ENCODE measurements around the gene KRT75. TPM values are rescaled to one million over a fixed set of nuclear protein-coding genes. Genes with fewer than 3 reads are reported as not detected.

The KRT75 gene
- total RNA-seq, 2 experiments from 2014 or later = not detected

DNA sequence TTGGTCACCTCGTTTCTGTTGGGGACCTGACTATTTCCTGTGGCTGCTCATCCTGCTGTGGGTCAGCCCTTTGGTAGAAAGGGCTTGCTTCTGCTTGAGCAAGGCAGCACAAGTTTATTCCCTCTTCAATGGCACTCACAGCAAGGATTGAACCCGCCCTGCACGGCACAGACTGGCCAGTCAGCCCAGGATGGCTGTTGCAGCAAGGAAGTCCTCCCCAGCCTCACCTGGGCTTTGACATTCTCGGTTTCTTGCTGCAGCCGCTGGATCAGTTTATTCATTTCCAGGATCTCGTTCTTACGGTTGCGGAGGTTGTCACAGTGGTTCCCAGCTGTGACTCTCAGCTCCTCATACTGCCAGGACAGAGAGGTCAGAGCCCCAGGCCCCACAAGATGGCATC is 37.5 kb downstream of the KRT75 start:
- no peak for DNase-seq
- Mint-ChIP-seq H3K27ac (no peak overlapping the region), H3K36me3 (no peaks in the 10 kb centered on the region), H3K27me3 (peaks cover 5% of the 10 kb centered on the region), H3K4me3 (no peak overlapping the region), H3K4me1 (no peaks in the 10 kb centered on the region), H3K9me3 (no peaks in the 10 kb centered on the region)

DNA sequence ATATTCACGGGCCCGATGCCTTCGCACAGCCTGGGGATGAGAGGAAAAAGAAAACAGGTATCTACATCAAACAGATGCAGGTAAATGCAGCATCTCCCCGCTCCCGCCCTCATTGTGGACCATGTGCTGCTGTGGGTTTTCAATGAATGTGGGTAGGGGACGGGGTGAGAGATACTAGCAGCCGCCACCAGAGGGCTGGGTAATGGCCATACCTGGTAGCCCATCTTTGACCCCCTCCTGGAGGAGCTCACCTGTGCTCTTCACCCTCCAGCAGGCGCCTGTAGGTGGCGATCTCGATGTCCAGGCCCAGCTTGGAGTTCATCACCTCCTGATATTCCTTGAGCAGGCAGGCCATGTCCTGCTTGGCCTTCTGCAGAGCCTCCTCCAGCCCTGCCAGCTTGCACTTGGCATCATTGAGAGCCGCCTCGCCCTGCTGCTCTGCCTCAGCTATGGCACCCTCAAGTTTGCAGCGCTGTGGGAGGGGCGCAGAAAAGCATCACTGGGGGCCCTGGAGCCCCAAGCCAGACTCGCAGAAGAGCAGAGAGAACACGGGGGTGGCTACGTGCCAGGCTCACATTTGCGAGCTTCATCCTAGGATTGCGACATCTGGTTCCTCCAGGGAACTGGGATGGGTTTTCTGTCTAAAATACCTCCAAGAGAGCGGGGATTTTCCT is 38.3 kb downstream of the KRT75 start:
- Mint-ChIP-seq H3K9me3 (no peaks in the 10 kb centered on the region), H3K27me3 (peaks cover 5% of the 10 kb centered on the region), H3K4me3 (no peak overlapping the region), H3K4me1 (no peaks in the 10 kb centered on the region), H3K27ac (no peak overlapping the region), H3K36me3 (no peaks in the 10 kb centered on the region)
- DNase-seq = peak; percentile 11

DNA sequence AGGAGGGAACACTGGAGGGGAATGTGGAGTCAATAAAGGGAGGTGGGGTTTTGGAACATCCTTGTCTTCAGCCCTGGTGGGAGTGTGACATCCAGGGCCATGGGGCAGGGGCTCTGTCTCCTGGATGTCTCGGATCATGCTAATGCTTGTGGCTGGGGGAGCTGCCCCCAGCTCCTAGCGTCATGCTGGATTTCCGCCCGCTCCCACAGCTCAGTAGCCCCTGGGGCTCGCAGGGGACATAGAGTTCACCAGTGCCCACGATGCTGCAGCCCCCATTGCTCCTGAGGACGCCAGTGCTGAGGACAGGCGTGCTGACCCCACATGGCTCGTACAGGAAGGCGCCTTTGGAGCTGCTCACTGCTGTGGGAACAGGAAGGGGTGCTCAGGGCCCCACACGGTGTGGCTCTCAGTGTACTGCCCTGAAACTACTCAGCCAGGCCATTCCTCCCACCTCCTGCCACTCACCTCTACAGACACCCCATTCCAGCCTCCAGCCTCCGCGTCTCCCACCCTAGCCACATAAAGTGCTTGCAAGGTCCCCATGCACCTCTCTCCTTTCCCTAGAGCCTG is 39.2 kb downstream of the KRT75 start:
- no peaks in the 10 kb centered on the region for H3K4me1 Mint-ChIP-seq
- no peak overlapping the region for H3K4me3 Mint-ChIP-seq
- H3K27ac Mint-ChIP-seq = no peak overlapping the region
- peaks cover 5% of the 10 kb centered on the region for H3K27me3 Mint-ChIP-seq
- H3K36me3 Mint-ChIP-seq = no peaks in the 10 kb centered on the region
- no peaks in the 10 kb centered on the region for H3K9me3 Mint-ChIP-seq
- no peak for DNase-seq

DNA sequence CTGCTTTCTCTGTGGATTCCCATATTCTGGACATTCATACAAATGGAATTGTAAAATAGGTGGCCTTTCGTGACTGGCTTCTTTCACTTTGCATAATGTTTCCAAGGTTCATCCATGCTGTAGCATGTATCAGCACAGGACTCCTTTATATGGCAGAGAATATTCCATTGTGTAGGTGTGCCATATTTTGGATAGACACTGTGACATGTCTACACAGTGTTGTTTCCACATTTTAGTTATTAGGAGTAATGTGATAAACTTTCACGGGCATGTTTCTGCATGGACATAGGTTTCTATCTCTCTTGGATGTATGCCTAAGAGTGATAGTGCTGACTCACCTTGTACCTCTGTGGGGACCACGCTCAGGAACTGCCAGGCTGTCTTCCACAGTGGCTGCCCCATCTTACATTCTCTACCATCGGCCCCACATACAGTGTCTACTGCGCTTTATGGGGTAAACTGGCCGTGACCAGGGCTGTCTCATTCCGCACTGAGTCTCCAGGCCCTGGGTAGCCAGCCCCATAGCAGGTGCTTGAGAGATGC is 41.6 kb downstream of the KRT75 start:
- H3K27ac Mint-ChIP-seq = no peak overlapping the region
- DNase-seq = no peak
- peaks cover 5% of the 10 kb centered on the region for H3K27me3 Mint-ChIP-seq

DNA sequence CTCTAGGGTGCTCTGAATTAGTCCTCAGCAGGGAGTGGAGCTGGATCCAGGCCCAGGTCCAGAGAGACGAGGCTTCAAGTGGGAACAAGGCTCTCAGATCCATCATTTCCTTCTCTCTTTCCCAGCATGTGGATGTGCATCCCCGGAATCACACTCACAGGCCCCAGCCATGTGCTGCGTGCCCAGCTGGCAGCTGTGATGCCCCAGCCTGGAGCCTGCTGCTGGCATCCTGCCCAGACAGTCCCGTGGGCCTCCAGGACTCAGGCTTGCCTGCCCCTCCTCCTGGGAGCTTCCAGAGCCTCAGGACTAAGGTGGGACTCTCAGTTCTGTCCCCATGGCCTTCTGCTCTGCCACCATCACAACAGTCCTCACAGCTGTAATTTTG is 42.6 kb downstream of the KRT75 start:
- no peak for DNase-seq
- no peak overlapping the region for H3K4me3 Mint-ChIP-seq
- H3K9me3 Mint-ChIP-seq = no peaks in the 10 kb centered on the region
- peaks cover 5% of the 10 kb centered on the region for H3K27me3 Mint-ChIP-seq
- no peaks in the 10 kb centered on the region for H3K36me3 Mint-ChIP-seq
- no peaks in the 10 kb centered on the region for H3K4me1 Mint-ChIP-seq
- no peak overlapping the region for H3K27ac Mint-ChIP-seq

More for the DNA sequence above, 41.6 kb downstream of the KRT75 start:
- H3K9me3 Mint-ChIP-seq = no peaks in the 10 kb centered on the region
- no peak overlapping the region for H3K4me3 Mint-ChIP-seq
- no peaks in the 10 kb centered on the region for H3K36me3 Mint-ChIP-seq
- H3K4me1 Mint-ChIP-seq = no peaks in the 10 kb centered on the region

DNA sequence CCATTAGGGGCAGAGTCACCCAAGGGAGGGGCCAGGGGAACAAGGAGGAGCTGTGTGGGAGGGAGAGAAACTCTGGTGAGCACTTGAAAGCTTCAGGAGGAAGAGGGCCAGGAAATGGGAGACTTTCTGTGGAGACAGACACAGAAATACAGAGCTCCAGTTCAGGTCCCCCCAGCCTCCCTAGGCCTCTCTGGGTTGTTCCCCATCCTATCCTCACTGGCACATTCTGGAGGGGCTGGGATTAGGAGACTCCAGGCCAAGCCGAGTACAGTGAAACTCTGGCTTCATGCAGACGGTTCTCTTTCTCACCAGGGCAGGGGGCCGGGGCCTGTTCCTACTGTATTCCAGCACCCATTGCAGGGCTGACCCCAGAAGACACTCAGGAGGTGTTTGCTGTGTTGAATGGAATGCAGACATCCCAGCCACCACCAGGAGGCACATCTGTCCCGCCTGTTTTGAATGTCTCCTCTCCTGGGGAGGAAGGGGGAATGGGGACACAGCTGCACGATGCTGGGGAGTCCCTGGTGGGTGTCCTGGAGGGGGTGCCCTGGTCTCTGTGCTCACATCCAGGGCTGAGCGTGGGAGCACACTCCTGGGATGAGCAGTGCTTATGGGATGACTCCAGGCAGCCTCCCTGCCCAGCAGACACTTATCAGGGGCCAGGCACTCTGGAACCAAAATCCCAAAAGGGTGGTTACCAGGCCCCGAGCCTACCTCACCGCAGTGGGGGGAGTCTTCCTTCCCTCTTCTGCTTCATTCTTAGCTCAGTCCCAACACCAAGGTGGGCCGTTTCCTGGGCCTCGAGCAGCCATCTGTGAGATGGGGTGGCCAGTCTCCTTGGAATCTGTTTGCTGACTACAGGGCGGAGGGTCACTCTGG is 43.2 kb downstream of the KRT75 start:
- peaks cover 5% of the 10 kb centered on the region for H3K27me3 Mint-ChIP-seq
- H3K4me3 Mint-ChIP-seq = no peak overlapping the region
- no peaks in the 10 kb centered on the region for H3K36me3 Mint-ChIP-seq
- no peak overlapping the region for H3K27ac Mint-ChIP-seq
- H3K9me3 Mint-ChIP-seq = no peaks in the 10 kb centered on the region
- DNase-seq = no peak
- H3K4me1 Mint-ChIP-seq = no peaks in the 10 kb centered on the region

DNA sequence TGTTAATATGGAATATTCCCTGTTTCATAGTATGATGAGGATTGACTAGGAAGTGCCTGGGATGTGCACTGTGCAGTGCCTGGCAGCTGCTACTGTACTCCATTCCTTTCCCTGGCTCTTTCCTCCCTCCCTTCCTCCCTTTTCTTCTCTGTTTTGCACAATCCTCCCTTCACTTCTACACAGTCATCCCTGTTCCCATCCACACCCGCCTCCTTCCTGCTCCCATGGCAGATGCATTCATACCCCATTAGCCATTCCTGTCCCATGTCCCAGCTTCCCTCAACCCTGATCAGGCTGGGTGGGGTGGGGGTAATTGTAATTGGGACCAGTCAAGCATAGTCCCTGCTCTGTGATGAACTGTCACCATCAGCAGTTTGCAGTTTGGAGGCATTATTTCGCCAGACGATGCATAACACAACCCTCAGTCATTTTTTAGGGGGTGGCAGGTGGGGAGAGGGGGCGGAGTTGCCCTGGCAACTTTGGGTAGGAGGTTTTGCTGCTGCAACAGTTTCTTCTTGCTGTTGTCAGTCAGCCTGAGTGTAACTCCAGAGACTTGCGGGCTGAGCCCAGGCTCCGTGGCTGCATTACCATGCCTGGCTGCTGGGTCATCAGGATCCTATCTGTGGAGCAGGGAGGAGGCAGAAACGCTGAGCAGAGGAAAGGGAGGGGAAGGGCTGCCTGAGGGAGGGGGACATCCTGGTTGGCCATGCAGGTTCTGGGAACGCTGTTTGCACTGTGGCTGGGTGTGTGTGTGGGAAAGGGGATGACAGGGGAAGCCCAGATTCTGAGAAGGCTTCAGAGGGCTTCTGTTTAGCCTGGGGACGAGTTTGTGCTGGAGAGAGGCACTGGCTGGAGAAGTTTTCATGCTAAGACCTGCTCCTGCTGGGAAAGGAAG is 44.6 kb downstream of the KRT75 start:
- H3K27me3 Mint-ChIP-seq = no peaks in the 10 kb centered on the region
- no peaks in the 10 kb centered on the region for H3K4me1 Mint-ChIP-seq
- H3K4me3 Mint-ChIP-seq = no peak overlapping the region
- no peaks in the 10 kb centered on the region for H3K9me3 Mint-ChIP-seq
- no peak for DNase-seq
- H3K36me3 Mint-ChIP-seq = no peaks in the 10 kb centered on the region
- H3K27ac Mint-ChIP-seq = no peak overlapping the region

DNA sequence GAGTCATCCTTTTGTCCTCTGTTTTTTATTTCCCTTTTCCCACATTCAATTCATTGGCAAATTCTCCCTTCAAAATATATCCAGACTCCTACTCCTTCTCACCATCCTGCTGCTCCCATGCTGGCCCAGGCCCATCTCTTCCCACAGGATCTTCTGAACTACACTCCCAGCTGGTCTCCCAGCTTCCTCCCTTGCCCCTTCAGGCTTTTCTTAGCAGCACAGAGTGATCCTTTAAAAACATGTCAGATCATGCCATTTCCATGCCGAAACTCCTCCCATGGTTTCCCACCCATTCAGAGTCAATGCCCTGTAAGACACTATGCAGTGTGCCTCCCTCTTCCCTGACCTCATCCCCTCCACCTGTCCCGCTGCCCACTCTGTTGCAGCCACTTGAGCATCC is 46.3 kb downstream of the KRT75 start:
- Mint-ChIP-seq H3K36me3 (no peaks in the 10 kb centered on the region), H3K4me1 (peaks cover 7% of the 10 kb centered on the region), H3K27ac (no peak overlapping the region), H3K9me3 (no peaks in the 10 kb centered on the region), H3K27me3 (no peaks in the 10 kb centered on the region), H3K4me3 (no peak overlapping the region)
- no peak for DNase-seq

DNA sequence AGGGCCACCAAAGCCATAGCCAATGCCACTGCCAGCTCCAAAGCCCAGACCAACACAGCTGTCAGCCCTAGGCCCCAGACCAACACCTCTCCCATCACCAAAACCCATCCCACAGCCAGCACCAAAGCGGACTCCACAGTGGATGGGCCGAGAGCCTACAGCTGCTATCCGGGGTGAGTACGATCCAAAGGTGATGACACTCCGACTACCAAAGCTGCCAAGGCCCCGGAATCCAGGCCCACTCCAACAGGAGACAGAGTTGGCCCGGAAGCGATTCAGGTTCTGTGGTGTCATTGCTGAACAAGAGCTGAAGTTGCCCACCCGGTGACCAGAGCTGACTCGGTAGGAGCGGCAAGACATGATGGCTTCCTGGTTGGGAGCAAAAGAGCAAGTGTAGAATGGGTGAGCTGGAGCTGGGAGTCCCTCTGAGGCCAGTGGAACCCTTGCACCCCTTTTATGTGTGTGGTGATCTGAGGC is 48.9 kb downstream of the KRT75 start, which contains the start of gene KRT84:
TSS of gene KRT84 (minus strand) at position 427 of the 477 bp plus-strand sequence. CDS start at position 360, 67 bp downstream.
- Mint-ChIP-seq H3K27ac (no peak within 1 kb of the TSS), H3K4me1 (peaks cover 20% of the 10 kb centered on the region), H3K9me3 (no peaks in the 10 kb centered on the region), H3K27me3 (no peaks in the 10 kb centered on the region), H3K36me3 (no peaks in the 10 kb centered on the region), H3K4me3 (no peak within 1 kb of the TSS)
- no peak for DNase-seq

DNA sequence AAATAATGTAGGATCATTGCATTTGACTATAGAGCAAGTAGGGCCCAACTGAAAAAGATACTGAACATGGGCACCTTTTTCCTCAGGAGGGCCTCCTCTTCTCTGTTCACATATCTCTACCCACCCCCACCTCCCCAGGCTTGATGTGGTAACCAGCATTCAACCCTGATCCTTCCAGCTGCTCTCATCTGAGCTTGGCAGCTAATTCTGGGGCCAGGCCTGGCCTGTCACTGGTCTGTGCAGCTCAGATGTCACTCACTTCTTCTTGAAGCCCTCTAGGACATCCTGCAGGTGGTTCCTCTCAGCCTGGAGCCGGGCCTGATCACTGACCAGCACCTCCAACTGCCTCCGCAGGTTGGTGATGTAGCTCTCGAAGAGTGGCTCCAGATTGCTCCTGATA is 50.8 kb downstream of the KRT75 start:
- DNase-seq = no peak
- Mint-ChIP-seq H3K36me3 (no peaks in the 10 kb centered on the region), H3K9me3 (no peaks in the 10 kb centered on the region), H3K27ac (no peak overlapping the region), H3K4me3 (no peak overlapping the region), H3K27me3 (no peaks in the 10 kb centered on the region), H3K4me1 (peaks cover 20% of the 10 kb centered on the region)

DNA sequence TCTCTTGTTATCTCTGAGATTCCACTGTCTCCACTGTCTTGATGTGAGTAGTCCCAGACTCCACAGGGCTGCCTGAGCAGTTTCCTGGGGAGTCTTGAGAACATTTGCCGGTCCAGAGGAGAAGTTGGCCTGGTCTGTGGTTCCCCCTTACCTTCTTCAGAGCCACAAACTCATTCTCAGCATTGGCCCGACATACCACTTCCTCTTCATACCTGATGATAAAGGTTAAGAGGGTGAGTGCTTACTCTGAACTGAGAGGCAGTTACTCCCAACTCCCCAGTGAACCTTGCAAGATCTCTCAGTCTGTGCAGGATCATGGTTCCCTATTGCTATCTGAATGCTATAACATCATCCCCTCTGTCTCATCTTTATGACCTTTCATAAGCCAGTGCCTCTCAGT is 51.3 kb downstream of the KRT75 start:
- Mint-ChIP-seq H3K36me3 (no peaks in the 10 kb centered on the region), H3K4me3 (no peak overlapping the region), H3K27ac (no peak overlapping the region), H3K9me3 (no peaks in the 10 kb centered on the region), H3K4me1 (peaks cover 20% of the 10 kb centered on the region), H3K27me3 (no peaks in the 10 kb centered on the region)
- no peak for DNase-seq

DNA sequence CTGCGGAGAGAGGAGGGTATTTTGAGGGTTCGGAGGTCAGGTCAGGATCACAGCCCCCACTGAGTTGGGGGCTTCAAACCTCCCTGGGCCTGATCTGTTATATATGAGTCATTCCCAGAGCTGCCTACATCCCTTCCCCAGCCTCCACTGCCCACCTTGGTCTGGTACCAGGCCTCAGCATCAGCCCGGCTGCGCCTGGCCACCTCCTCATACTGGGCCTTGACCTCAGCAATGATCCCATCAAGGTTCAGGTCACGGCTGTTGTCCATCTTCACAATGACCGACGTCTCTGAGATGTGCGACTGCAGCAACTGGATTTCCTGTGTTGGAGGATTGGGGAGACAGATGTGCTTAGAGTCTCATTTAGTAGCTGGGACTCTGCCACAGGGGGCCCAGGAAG is 53.0 kb downstream of the KRT75 start:
- no peak overlapping the region for H3K4me3 Mint-ChIP-seq
- H3K9me3 Mint-ChIP-seq = no peaks in the 10 kb centered on the region
- no peak for DNase-seq
- H3K4me1 Mint-ChIP-seq = peaks cover 20% of the 10 kb centered on the region
- no peaks in the 10 kb centered on the region for H3K27me3 Mint-ChIP-seq
- H3K27ac Mint-ChIP-seq = no peak overlapping the region
- no peaks in the 10 kb centered on the region for H3K36me3 Mint-ChIP-seq

DNA sequence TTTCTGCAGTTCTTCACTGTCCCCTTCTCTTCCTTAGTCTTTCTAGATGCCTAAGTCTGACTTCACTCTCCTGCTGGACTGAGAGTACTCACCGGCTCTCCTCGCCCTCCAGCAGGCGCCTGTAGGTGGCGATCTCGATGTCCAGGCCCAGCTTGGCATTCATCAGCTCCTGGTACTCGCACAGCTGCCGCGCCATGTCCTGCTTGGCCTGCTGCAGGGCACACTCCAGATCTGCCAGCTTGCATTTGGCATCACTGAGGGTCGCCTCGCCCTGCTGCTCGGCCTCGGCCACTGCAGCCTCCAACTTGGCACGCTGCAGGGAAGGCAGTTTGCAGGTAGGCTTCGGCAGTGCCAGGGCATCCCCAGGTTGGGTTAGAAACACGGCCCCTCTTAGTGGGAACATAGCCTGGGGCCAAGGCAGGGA is 53.9 kb downstream of the KRT75 start:
- no peak overlapping the region for H3K4me3 Mint-ChIP-seq
- H3K27me3 Mint-ChIP-seq = no peaks in the 10 kb centered on the region
- no peak for DNase-seq
- no peaks in the 10 kb centered on the region for H3K9me3 Mint-ChIP-seq
- H3K27ac Mint-ChIP-seq = no peak overlapping the region
- H3K36me3 Mint-ChIP-seq = no peaks in the 10 kb centered on the region
- peaks cover 20% of the 10 kb centered on the region for H3K4me1 Mint-ChIP-seq

DNA sequence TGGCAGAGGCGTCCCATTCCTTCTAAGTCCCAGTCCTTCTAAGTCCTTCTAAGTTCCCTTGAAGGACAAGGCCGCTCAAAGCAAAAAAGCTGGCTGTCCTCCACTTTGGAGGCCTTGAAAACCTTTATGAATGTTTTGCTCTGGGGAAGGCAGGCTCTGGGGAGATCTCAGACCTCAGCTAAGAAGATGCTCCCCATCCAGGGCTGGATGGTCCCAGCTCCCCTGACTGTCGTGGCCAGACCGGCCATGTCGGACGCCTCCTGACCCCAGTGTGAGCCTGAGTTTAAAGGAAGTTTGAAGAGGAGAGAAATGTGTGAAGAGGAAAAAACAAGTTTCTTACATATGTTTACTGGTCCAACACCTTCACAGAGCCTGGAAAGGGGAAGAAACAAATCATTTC is 54.6 kb downstream of the KRT75 start:
- no peaks in the 10 kb centered on the region for H3K9me3 Mint-ChIP-seq
- no peak for DNase-seq
- H3K27ac Mint-ChIP-seq = no peak overlapping the region
- no peak overlapping the region for H3K4me3 Mint-ChIP-seq
- H3K36me3 Mint-ChIP-seq = no peaks in the 10 kb centered on the region
- H3K27me3 Mint-ChIP-seq = no peaks in the 10 kb centered on the region
- peaks cover 20% of the 10 kb centered on the region for H3K4me1 Mint-ChIP-seq
